GM12878 (cell line): ENCODE data around the gene PES1. TPM values are rescaled to one million over a fixed set of nuclear protein-coding genes. Genes with fewer than 3 reads are reported as not detected.

Source experiments
- ATAC-seq: fragments of 200-7000 bp; cut with Tn5 transposase; 3 replicates; pipeline ENCODE4 v1.9.1; 2020; ENCODE audit warnings: mild to moderate bottlenecking, moderate library complexity
- BruUV-seq: library from RNA; stranded (reverse); fragments of 400-500 nt; replicated peaks from 2 replicates; lab custom pipeline; 2021; lab: Mats Ljungman, UMichigan
- CTCF ChIA-PET: fragments of 300-600 bp; sonication (Branson Sonifier 250); formaldehyde crosslinking; extraction: SDS; loops from one replicate; lab custom pipeline; 2021; ENCODE audit warnings: inconsistent platforms; lab: Yijun Ruan, JAX
- POLR2A ChIA-PET: fragments of 350-600 bp; formaldehyde crosslinking; extraction: SDS; loops from one replicate; lab custom pipeline; 2021; ENCODE audit warnings: inconsistent platforms; lab: Charles Lee
- RAD21 ChIA-PET: fragments of 300-600 bp; sonication (Branson Sonifier 250); formaldehyde crosslinking; loops from one replicate; lab custom pipeline; 2023; ENCODE audit warnings: antibody characterized with exemption; ENCODE audit not compliant: unreplicated experiment; lab: Charles Lee
- SMC1A ChIA-PET: fragments of 300-600 bp; sonication (Branson Sonifier 250); formaldehyde crosslinking; loops from one replicate; lab custom pipeline; 2023; ENCODE audit not compliant: unreplicated experiment, uncharacterized antibody; lab: Charles Lee
- DNase-seq: peaks from one replicate; pipeline ENCODE4 v3.0.0-alpha.2; 2011; ENCODE audit warnings: low read depth, low spot score
- FAIRE-seq: peaks from 3 replicates; lab custom pipeline; 2011; peaks lifted over from hg19 to GRCh38; lab: Jason Lieb, UNC
- H2AFZ ChIP-seq: 2 replicates; pipeline ENCODE4 v1.6.0; 2011; ENCODE audit warnings: low read depth, low read length, control low read depth; ENCODE audit not compliant: control insufficient read depth
- H3K27ac ChIP-seq: 2 replicates; pipeline ENCODE4 v1.5.1; 2011; ENCODE audit warnings: control low read depth; ENCODE audit not compliant: control insufficient read depth, insufficient read depth
- H3K27me3 ChIP-seq, 2 experiments: replicated peaks in 1 of 2; 2 replicates each; pipeline versions ENCODE4 v1.6.0 to v1.6.1; 2011; ENCODE audit warnings: low read length in 1 of 2; ENCODE audit not compliant: control insufficient read depth in 2 of 2, insufficient read depth in 2 of 2
- H3K36me3 ChIP-seq, 2 experiments: 2 replicates each; pipeline ENCODE4 v1.5.1; 2011; ENCODE audit warnings: low read length in 1 of 2; ENCODE audit not compliant: control insufficient read depth in 2 of 2, insufficient read depth in 2 of 2
- H3K4me1 ChIP-seq: 2 replicates; pipeline ENCODE4 v1.6.1; 2011; ENCODE audit warnings: mild to moderate bottlenecking, low read length, moderate library complexity, mixed read lengths; ENCODE audit not compliant: control insufficient read depth, insufficient read depth
- H3K4me2 ChIP-seq: 2 replicates; pipeline ENCODE4 v1.6.0; 2011; ENCODE audit warnings: control low read depth; ENCODE audit not compliant: control insufficient read depth, insufficient read depth
- H3K4me3 ChIP-seq: fragments of 200-600 bp; sonication (generic); 2 replicates; pipeline ENCODE4 v1.5.1; 2016
- H3K79me2 ChIP-seq: 2 replicates; pipeline ENCODE4 v1.6.0; 2011; ENCODE audit warnings: low read length; ENCODE audit not compliant: control insufficient read depth, insufficient read depth
- H3K9ac ChIP-seq: 2 replicates; pipeline ENCODE4 v1.8.0; 2011; ENCODE audit warnings: low read length, control low read depth, mixed read lengths; ENCODE audit not compliant: control insufficient read depth, insufficient read depth
- H3K9me3 ChIP-seq: replicated peaks from 3 replicates; pipeline ENCODE4 v1.5.1; 2011; ENCODE audit warnings: mild to moderate bottlenecking, low read length; ENCODE audit not compliant: control insufficient read depth, insufficient read depth
- H4K20me1 ChIP-seq: 2 replicates; pipeline ENCODE4 v1.6.0; 2011; ENCODE audit not compliant: control insufficient read depth, insufficient read depth
- CREB1 ChIP-seq: IDR thresholded peaks from 2 replicates; pipeline ENCODE4 v1.6.1; 2012; ENCODE audit warnings: low read depth, mild to moderate bottlenecking, inconsistent platforms
- DPF2 ChIP-seq: fragments of 450-650 bp; IDR thresholded peaks from 2 replicates; pipeline ENCODE4 v1.6.1; 2017; ENCODE audit warnings: mild to moderate bottlenecking
- ESRRA ChIP-seq: IDR thresholded peaks from 2 replicates; pipeline ENCODE4 v1.6.1; 2012; ENCODE audit warnings: mild to moderate bottlenecking, low read length, improper control_type of control experiment
- HDAC2 ChIP-seq: fragments of 200-600 bp; sonication (generic); IDR thresholded peaks from 2 replicates; pipeline ENCODE4 v1.6.1; 2017
- JUNB ChIP-seq: IDR thresholded peaks from 2 replicates; pipeline ENCODE4 v1.6.1; 2016; ENCODE audit warnings: antibody characterized with exemption, mild to moderate bottlenecking
- LARP7 ChIP-seq: fragments of 450-650 bp; IDR thresholded peaks from 2 replicates; pipeline ENCODE4 v1.6.1; 2017; ENCODE audit warnings: mild to moderate bottlenecking
- MTA3 ChIP-seq: IDR thresholded peaks from 2 replicates; pipeline ENCODE4 v1.6.1; 2012; ENCODE audit warnings: low read length, inconsistent platforms, borderline replicate concordance
- MXI1 ChIP-seq: fragments of 150-350 bp; IDR thresholded peaks from 2 replicates; pipeline ENCODE4 v1.6.1; 2011; ENCODE audit warnings: low read depth, mild to moderate bottlenecking, inconsistent platforms, low read length, improper control_type of control experiment
- NRF1 ChIP-seq: conservative IDR thresholded peaks from 2 replicates; pipeline ENCODE4 v1.6.1; 2011; ENCODE audit warnings: mild to moderate bottlenecking, low read depth, low read length, improper control_type of control experiment
- PBX3 ChIP-seq: IDR thresholded peaks from 2 replicates; pipeline ENCODE4 v1.6.1; 2011; ENCODE audit warnings: mild to moderate bottlenecking, low read depth, low read length, moderate library complexity; ENCODE audit not compliant: insufficient replicate concordance
- SPI1 ChIP-seq: IDR thresholded peaks from 2 replicates; pipeline ENCODE4 v1.6.1; 2011; ENCODE audit warnings: low read depth, mild to moderate bottlenecking, low read length, moderate library complexity, borderline replicate concordance; ENCODE audit not compliant: insufficient read depth
- STAT1 ChIP-seq: fragments of 450-650 bp; conservative IDR thresholded peaks from 2 replicates; pipeline ENCODE4 v1.6.1; 2014; ENCODE audit warnings: antibody characterized with exemption, mild to moderate bottlenecking
- TBL1XR1 ChIP-seq: IDR thresholded peaks from 2 replicates; pipeline ENCODE4 v1.6.1; 2012; ENCODE audit warnings: low read depth, low read length, improper control_type of control experiment
- ZNF207 ChIP-seq: fragments of 450-650 bp; IDR thresholded peaks from 2 replicates; pipeline ENCODE4 v1.6.1; 2014; ENCODE audit warnings: antibody characterized with exemption, mild to moderate bottlenecking, borderline replicate concordance
- WGBS: methylation state at CpG from one replicate; pipeline ENCODE4 v1.1.6; 2016; ENCODE audit warnings: low lambda C conversion rate; ENCODE audit not compliant: insufficient replicate concordance, insufficient coverage; ENCODE audit errors: missing lambda C conversion rate; 5-methylcytosine and 5-hydroxymethylcytosine counted together
- in situ Hi-C: fragments of 300-500 bp; cut with MboI; formaldehyde crosslinking; loops from 9 replicates; pipeline ENCODE4 v1.14.3; 2018; ENCODE audit warnings: mixed read lengths
- intact Hi-C: fragments of 100-400 bp; cut with micrococcal nuclease; formaldehyde crosslinking; loops from one replicate; pipeline ENCODE4 v1.14.2; 2022; ENCODE audit not compliant: unreplicated experiment
- polyA plus RNA-seq, 11 experiments: library from polyadenylated mRNA; depleted of rRNA in 4 of 11; unstranded in 6 of 11; stranded (reverse) in 5 of 11; fragments of >200 nt; fragmentation: Nextera tagmentation in 4 of 11; fragmentation: Illumina TruSeq in 1 of 11; extraction: Ambion mirVana in 4 of 11; extraction: Trizol in 1 of 11; gene quantifications; 1 replicate in 1 of 11; 2 replicates in 10 of 11; pipeline versions ENCODE4 v1.2.1 to v1.2.3, GENCODE V29; 2011 to 2016; ENCODE audit warnings: inconsistent platforms in 2 of 11, missing spikeins in 2 of 11, low read depth in 1 of 11
- total RNA-seq, 4 experiments: library from RNA; depleted of rRNA in 3 of 4; stranded (reverse); fragments of >200 nt in 3 of 4; fragmentation: Illumina TruSeq in 1 of 4; extraction: Trizol in 1 of 4; gene quantifications; 2 replicates each; pipeline versions ENCODE4 v1.2.1 to v1.2.3, GENCODE V29; 2013 to 2021
- TF ChIP-seq, protein P1 (sequence below): fragments of 450-650 bp; IDR thresholded peaks from 2 replicates; pipeline ENCODE4 v1.6.1; 2014; ENCODE audit warnings: mild to moderate bottlenecking

Gene PES1
- total and polyA plus RNA-seq, 10 of the 15 experiments (the other 5 are each of a cell fraction or from before 2014, with no cell fraction given) = 6.9 to 139 (median 106) TPM

DNA sequence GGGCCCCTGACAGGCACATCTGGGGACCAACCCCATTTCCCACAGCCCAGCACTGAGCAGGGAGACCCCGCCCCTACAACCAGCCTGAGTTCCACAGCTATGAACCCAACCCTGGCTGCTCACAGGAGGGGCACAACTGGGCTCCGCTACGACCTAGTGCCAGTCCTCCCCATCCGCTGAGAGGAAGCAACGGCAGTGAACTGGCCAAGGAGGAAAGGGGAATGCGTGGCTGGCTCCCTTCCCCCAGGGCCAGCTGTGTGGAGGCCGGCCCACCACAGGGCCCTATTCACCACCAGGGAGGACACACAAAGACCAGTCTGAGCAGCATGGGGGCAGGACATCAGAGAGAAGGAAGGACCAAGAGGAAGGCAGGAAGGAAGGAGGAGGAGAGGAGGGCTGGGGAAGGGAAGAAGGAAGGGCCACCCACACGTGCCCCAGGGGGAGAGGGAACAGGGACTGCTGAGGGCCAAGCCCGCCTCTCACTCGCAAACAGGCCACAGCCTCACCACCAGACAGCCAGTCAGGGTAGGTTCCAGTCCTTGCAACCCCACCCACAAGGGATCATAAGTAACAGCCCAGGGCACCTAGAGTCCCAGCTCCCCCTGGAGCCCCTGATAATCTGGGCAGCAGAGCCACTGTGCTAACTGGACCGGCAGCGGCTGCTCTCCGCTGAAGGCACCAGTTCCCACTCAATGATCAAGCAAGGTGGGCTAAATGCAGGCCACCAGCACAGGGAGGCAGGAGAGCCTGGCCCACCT lies 8.7 kb downstream of the PES1 start:
- in situ Hi-C loops = no loop called here
- FAIRE-seq (no peak), ATAC-seq (no peak), DNase-seq (no peak)
- H3K27ac ChIP-seq = no peak overlapping the region
- ChIA-PET CTCF (no interaction called here), RAD21 (no interaction called here), SMC1A (interaction anchor here (0.6 kb wide), 1 partner anchor 37 kb away, joined by 3 read pairs; no protein-coding TSS in a partner anchor), POLR2A (no interaction called here)
- H4K20me1 ChIP-seq = no peaks in the 10 kb centered on the region
- no peaks in the 10 kb centered on the region for H3K4me1 ChIP-seq
- H3K27me3 ChIP-seq = no peaks in the 10 kb centered on the region
- H3K4me2 ChIP-seq = no peak overlapping the region
- BruUV-seq = no TSS peak
- H3K79me2 ChIP-seq = no peaks in the 10 kb centered on the region
- H3K36me3 ChIP-seq = peaks cover 42 to 74% of the 10 kb centered on the region in 2 experiments
- no peaks in the 10 kb centered on the region for H3K9me3 ChIP-seq
- H2AFZ ChIP-seq = no peak overlapping the region
- no peak overlapping the region for H3K4me3 ChIP-seq
- intact Hi-C loops = no loop called here
- H3K9ac ChIP-seq = no peak overlapping the region
- TF ChIP-seq SPI1 (no peak), NRF1 (no peak), HDAC2 (no peak), STAT1 (no peak), JUNB (no peak), TBL1XR1 (no peak), LARP7 (no peak), DPF2 (no peak), ZNF207 (no peak), MTA3 (no peak), PBX3 (no peak), ESRRA (no peak), MXI1 (no peak), CREB1 (no peak)
- TF ChIP-seq, protein P1, sequence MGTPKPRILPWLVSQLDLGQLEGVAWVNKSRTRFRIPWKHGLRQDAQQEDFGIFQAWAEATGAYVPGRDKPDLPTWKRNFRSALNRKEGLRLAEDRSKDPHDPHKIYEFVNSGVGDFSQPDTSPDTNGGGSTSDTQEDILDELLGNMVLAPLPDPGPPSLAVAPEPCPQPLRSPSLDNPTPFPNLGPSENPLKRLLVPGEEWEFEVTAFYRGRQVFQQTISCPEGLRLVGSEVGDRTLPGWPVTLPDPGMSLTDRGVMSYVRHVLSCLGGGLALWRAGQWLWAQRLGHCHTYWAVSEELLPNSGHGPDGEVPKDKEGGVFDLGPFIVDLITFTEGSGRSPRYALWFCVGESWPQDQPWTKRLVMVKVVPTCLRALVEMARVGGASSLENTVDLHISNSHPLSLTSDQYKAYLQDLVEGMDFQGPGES = no peak
- WGBS = 89% methylated on average over 13 of the region's 13 CpGs
